ENCODE results near the gene FNDC10. TPM values are rescaled to one million over a fixed set of nuclear protein-coding genes. Genes with fewer than 3 reads are reported as not detected.

Gene FNDC10
- total RNA-seq, 4 donors from 2014 or later, result 5.8 to 15.6 (median 7.9) TPM

DNA sequence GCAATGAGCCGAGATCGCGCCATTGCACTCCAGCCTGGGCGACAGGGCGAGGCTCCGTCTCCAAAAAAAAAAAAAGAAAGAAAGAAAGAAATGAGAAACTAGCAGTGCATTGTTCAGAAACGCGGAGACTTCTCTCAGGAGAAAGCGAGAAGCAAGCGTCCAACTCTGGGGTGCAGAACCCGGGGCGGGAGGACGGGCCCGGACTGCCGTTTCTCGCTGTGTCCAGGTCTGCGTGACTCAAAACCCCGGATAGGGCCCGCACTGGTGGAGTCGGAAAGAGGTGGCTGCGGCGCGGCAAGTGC lies 15.0 kb upstream of the FNDC10 start:
- Histone ChIP-seq H3K36me3 (peaks cover 0 to 33% (median 3%) of the 10 kb centered on the region in 3 donors), H3K4me3 (peak overlapping the region; percentile 90 to 100 (median 92)), H3K27ac (peak overlapping the region; percentile 99 to 100 (median 100)), H3K9me3 (no peaks in the 10 kb centered on the region), H3K4me1 (peaks cover 24 to 55% (median 25%) of the 10 kb centered on the region in 3 donors), H3K27me3 (no peaks in the 10 kb centered on the region)
- intact Hi-C loops (cut with DNase I), result no loop called here
- no peak for DNase-seq
- WGBS, 2 donors, result 1% methylated on average over 22 to 23 of the region's 23 CpGs
- TF ChIP-seq POLR2A (IDR thresholded peaks at IDR 0.05), result no peak
- TF ChIP-seq, protein P1, sequence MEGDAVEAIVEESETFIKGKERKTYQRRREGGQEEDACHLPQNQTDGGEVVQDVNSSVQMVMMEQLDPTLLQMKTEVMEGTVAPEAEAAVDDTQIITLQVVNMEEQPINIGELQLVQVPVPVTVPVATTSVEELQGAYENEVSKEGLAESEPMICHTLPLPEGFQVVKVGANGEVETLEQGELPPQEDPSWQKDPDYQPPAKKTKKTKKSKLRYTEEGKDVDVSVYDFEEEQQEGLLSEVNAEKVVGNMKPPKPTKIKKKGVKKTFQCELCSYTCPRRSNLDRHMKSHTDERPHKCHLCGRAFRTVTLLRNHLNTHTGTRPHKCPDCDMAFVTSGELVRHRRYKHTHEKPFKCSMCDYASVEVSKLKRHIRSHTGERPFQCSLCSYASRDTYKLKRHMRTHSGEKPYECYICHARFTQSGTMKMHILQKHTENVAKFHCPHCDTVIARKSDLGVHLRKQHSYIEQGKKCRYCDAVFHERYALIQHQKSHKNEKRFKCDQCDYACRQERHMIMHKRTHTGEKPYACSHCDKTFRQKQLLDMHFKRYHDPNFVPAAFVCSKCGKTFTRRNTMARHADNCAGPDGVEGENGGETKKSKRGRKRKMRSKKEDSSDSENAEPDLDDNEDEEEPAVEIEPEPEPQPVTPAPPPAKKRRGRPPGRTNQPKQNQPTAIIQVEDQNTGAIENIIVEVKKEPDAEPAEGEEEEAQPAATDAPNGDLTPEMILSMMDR (IDR thresholded peaks at IDR 0.05), result no peak

DNA sequence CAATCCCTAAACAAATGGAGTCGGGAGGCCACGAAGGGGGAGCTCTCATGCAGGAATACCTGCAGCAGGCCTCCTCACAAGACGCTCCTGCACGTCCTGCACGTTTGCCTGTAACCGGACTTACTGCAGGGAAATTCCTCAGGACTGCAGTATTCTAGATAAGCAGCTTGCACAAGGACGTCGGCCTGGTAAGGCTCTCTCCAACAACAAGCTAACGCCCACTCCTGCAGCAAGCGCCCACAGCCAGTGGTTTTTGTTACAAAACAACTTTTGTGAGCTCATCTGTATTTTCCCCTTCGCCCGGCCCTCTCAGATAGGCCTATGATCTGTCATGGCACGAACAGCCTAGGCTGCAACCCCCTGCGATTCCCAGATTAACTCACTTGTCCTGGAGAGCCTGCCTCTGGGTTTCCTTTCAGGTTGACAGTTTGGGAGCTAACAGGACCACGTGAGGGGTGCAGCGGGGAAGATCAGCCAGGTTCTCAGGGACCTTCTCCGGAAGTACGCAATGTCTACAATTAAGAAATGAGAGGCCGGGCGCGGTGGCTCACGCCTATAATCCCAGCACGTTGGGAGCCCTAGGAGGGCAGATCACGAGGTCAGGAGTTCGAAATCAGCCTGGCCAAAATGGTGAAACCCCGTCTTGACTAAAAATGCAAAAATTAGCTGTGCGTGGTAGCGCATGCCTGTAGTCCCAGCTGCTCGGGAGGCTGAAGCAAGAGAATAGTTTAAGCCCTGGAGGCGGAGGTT lies 14.4 kb upstream of the FNDC10 start:
- peak overlapping the region; percentile 90 to 100 (median 92) for H3K4me3 ChIP-seq
- peaks cover 0 to 28% (median 3%) of the 10 kb centered on the region in 3 donors for H3K36me3 ChIP-seq
- H3K4me1 ChIP-seq, result peaks cover 24 to 50% (median 25%) of the 10 kb centered on the region in 3 donors
- H3K27ac ChIP-seq, result peak overlapping the region; percentile 2 to 100 (median 99)
- WGBS, 2 donors, result 10 to 16% methylated on average over 13 to 26 of the region's 30 CpGs
- H3K9me3 ChIP-seq, result no peaks in the 10 kb centered on the region
- no peaks in the 10 kb centered on the region for H3K27me3 ChIP-seq
- intact Hi-C loops (cut with DNase I), result no loop called here
- TF ChIP-seq POLR2A (IDR thresholded peaks at IDR 0.05), result no peak
- TF ChIP-seq, protein P1 (IDR thresholded peaks at IDR 0.05), result no peak
- no peak for DNase-seq

DNA sequence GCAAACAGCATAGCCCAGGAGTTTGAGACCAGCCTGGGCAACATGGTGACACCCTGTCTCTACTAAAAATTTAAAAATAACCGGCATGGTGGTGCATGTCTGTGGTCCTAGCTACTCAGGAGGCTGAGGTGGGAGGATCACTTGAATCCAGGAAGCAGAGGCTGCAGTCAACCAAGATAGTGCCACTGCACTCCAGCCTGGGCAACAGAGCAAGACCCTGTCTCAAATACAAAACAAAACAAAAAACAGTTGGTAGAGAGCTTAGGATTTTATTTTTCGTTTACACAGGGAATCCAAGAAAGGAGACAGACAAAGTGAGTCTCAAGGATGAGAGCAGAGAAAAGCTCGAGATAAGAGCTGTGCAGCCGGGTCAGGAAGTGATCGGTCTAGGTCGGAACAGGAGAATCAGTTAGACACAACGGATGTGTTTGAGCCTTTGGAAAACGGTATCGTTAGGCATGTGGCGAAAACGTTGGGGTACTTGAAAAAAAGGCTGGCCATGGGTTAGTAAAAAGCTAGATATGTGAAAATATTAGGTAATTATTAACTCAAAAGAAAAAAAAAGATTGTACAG lies 13.7 kb upstream of the FNDC10 start:
- H3K4me1 ChIP-seq, result peaks cover 24 to 49% (median 25%) of the 10 kb centered on the region in 3 donors
- WGBS, 2 donors, result 72 to 80% methylated on average over 11 of the region's 11 CpGs
- H3K4me3 ChIP-seq, result peak overlapping the region in 2 of 4 donors; percentile 91 to 92

DNA sequence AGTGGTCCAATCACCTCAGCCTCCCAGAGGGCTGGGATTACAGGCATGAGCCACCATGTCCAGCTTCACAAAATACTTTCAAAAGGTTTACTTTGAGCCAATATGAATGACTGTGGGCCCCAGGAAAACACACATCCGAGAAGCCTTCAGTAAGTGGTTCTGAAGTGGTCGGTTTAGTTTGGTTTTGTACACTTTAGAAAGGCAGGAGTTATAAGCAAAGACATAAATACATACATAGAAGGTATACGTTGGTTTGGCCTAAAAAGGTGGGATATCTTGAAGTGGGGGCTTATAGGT lies 12.1 kb upstream of the FNDC10 start:
- WGBS, 2 donors, result 73 to 90% methylated on average over 3 of the region's 3 CpGs
- Histone ChIP-seq H3K27ac (no peak overlapping the region), H3K9me3 (no peaks in the 10 kb centered on the region), H3K36me3 (peaks cover 0 to 5% (median 0%) of the 10 kb centered on the region in 3 donors), H3K4me1 (peaks cover 21 to 34% (median 22%) of the 10 kb centered on the region in 3 donors), H3K4me3 (no peak overlapping the region), H3K27me3 (no peaks in the 10 kb centered on the region)
- intact Hi-C loops (cut with DNase I), result no loop called here
- no peak for DNase-seq
- no peak for TF ChIP-seq POLR2A (IDR thresholded peaks at IDR 0.05)
- TF ChIP-seq, protein P1 (IDR thresholded peaks at IDR 0.05), result no peak

More for the DNA sequence above, 13.7 kb upstream of the FNDC10 start:
- H3K27ac ChIP-seq, result no peak overlapping the region
- no peak for DNase-seq
- peaks cover 0 to 20% (median 3%) of the 10 kb centered on the region in 3 donors for H3K36me3 ChIP-seq
- TF ChIP-seq POLR2A (IDR thresholded peaks at IDR 0.05), result no peak
- TF ChIP-seq, protein P1 (IDR thresholded peaks at IDR 0.05), result no peak
- intact Hi-C loops (cut with DNase I), result no loop called here
- no peaks in the 10 kb centered on the region for H3K9me3 ChIP-seq
- no peaks in the 10 kb centered on the region for H3K27me3 ChIP-seq

DNA sequence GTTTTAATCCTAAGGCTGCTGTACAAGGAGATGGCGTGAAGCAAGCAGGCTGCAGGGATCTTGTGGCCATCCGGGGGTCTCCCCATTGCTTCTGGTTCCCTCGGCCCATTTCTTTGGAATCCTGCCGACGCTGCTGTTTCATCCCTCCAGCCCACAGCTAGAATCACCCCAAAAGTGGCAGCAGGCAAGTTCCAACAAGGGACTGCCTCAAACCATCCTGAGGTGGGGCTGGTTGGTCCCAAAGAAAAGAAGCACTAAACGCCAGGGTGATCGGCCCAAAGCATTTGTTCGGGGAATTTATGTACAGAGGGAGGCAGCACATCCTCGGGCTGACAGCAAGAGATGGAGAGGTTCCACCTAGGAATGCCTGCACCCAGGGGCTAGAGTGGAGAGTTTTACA lies 10.9 kb upstream of the FNDC10 start:
- Histone ChIP-seq H3K27ac (peak overlapping the region in 2 of 4 donors; percentile 11 to 58), H3K4me1 (peaks cover 11 to 25% (median 14%) of the 10 kb centered on the region in 3 donors), H3K9me3 (no peaks in the 10 kb centered on the region), H3K27me3 (no peaks in the 10 kb centered on the region), H3K4me3 (no peak overlapping the region), H3K36me3 (peaks cover 0 to 4% (median 0%) of the 10 kb centered on the region in 3 donors)
- DNase-seq, result no peak
- 57 to 69% methylated on average over 5 to 7 of the region's 9 CpGs for WGBS, 2 donors
- no peak for TF ChIP-seq POLR2A (IDR thresholded peaks at IDR 0.05)
- TF ChIP-seq, protein P1 (IDR thresholded peaks at IDR 0.05), result no peak
- intact Hi-C loops (cut with DNase I), result no loop called here
